K562 (cell line): ENCODE results near the gene RAI1. TPM values are rescaled to one million over a fixed set of nuclear protein-coding genes. Genes with fewer than 3 reads are reported as not detected.

Experiments
- ATAC-seq: fragments of 200-7000 bp; cut with Tn5 transposase; 3 replicates; pipeline ENCODE4 v1.9.1; 2020; ENCODE audit warnings: moderate library complexity
- BruUV-seq: library from RNA; stranded (reverse); fragments of 400-500 nt; replicated peaks from 2 replicates; lab custom pipeline; 2021; lab: Mats Ljungman, UMichigan
- CTCF ChIA-PET: fragments of 300-600 bp; formaldehyde crosslinking; extraction: SDS; loops from one replicate; lab custom pipeline; 2021; ENCODE audit warnings: low intra/inter-chr PET ratio; lab: Yijun Ruan, JAX
- POLR2A ChIA-PET: fragments of 300-600, 350-650 bp; sonication (Branson Sonifier 250); formaldehyde crosslinking; extraction: SDS; loops from one replicate; lab custom pipeline; 2021; ENCODE audit warnings: antibody characterized with exemption, inconsistent platforms; lab: Yijun Ruan, JAX
- DNase-seq, 4 experiments: peaks; one replicate each; pipeline versions ENCODE4 v3.0.0 to v3.0.0-alpha.2; 2011 to 2018; ENCODE audit warnings: low spot score in 3 of 4, mixed read lengths in 3 of 4; ENCODE audit errors: extremely low read depth in 1 of 4
- FAIRE-seq: peaks from 2 replicates; lab custom pipeline; 2011; peaks lifted over from hg19 to GRCh38; lab: Jason Lieb, UNC
- H2AFZ ChIP-seq: 2 replicates; pipeline ENCODE4 v1.6.0; 2011; ENCODE audit warnings: low read depth, low read length, control low read depth, inconsistent platforms
- H3K27ac ChIP-seq: fragments of 200-600 bp; 3 replicates; pipeline ENCODE4 v1.8.0; 2011; ENCODE audit warnings: low read depth, mild to moderate bottlenecking, control low read depth, inconsistent platforms, low read length, moderate library complexity, mixed read lengths; ENCODE audit errors: extremely low read depth
- H3K27me3 ChIP-seq, 2 experiments: fragments of 300-600 bp in 1 of 2; 2 replicates in 1 of 2; 3 replicates in 1 of 2; pipeline versions ENCODE4 v1.6.0 to v1.8.0; 2011; ENCODE audit warnings: inconsistent platforms in 2 of 2, low read length in 2 of 2, mild to moderate bottlenecking in 1 of 2, mixed read lengths in 1 of 2, moderate library complexity in 1 of 2; ENCODE audit not compliant: control insufficient read depth in 2 of 2, insufficient read depth in 2 of 2
- H3K36me3 ChIP-seq: fragments of 300-600 bp; 3 replicates; pipeline ENCODE4 v1.8.0; 2011; ENCODE audit warnings: mild to moderate bottlenecking, low read length, inconsistent platforms; ENCODE audit not compliant: control insufficient read depth, insufficient read depth
- H3K4me1 ChIP-seq, 2 experiments: fragments of 200-600 bp in 1 of 2; replicated peaks in 1 of 2; 2 replicates in 1 of 2; 3 replicates in 1 of 2; pipeline versions ENCODE4 v1.5.1 to v1.8.0; 2011; ENCODE audit warnings: inconsistent platforms in 2 of 2, low read length in 2 of 2, mild to moderate bottlenecking in 1 of 2, mixed read lengths in 1 of 2, moderate library complexity in 1 of 2; ENCODE audit not compliant: control insufficient read depth in 2 of 2, insufficient read depth in 2 of 2
- H3K4me2 ChIP-seq: 2 replicates; pipeline ENCODE4 v1.6.1; 2011; ENCODE audit warnings: low read length, control low read depth, inconsistent platforms, mixed read lengths; ENCODE audit not compliant: insufficient read depth
- H3K4me3 ChIP-seq: fragments of 200-600 bp; sonication (generic), shearing (Covaris generic); 2 replicates; pipeline ENCODE4 v1.5.1; 2016; ENCODE audit warnings: control low read depth, inconsistent platforms
- H3K79me2 ChIP-seq: fragments of 200-600 bp; 3 replicates; pipeline ENCODE4 v1.8.0; 2011; ENCODE audit warnings: low read length, inconsistent platforms; ENCODE audit not compliant: control insufficient read depth, insufficient read depth
- H3K9ac ChIP-seq, 2 experiments: 2 replicates each; pipeline versions ENCODE4 v1.6.0 to v1.6.1; 2011; ENCODE audit warnings: low read depth in 2 of 2, low read length in 2 of 2, control low read depth in 1 of 2, inconsistent platforms in 1 of 2, mild to moderate bottlenecking in 1 of 2, mixed read lengths in 1 of 2; ENCODE audit not compliant: insufficient read depth in 1 of 2
- H3K9me1 ChIP-seq: one replicate; pipeline ENCODE4 v1.6.0; 2011; ENCODE audit warnings: inconsistent platforms, mild to moderate bottlenecking, low read length, moderate library complexity; ENCODE audit not compliant: control insufficient read depth, insufficient read depth
- H3K9me3 ChIP-seq: replicated peaks from 2 replicates; pipeline ENCODE4 v1.5.1; 2011; ENCODE audit warnings: low read depth, low read length, inconsistent platforms; ENCODE audit not compliant: control insufficient read depth, insufficient read depth
- H4K20me1 ChIP-seq: replicated peaks from 2 replicates; pipeline ENCODE4 v1.6.1; 2011; ENCODE audit warnings: low read length, inconsistent platforms, mixed read lengths; ENCODE audit not compliant: control insufficient read depth, insufficient read depth
- ATF3 ChIP-seq, 2 experiments: fragments of 450-650 bp in 1 of 2; sonication (generic) in 1 of 2; formaldehyde crosslinking in 1 of 2; IDR thresholded peaks in 1 of 2; conservative IDR thresholded peaks in 1 of 2; 2 replicates each; pipeline versions ENCODE4 v1.6.1 to v1.8.1; 2016 to 2023; ENCODE audit warnings: mild to moderate bottlenecking in 2 of 2, moderate library complexity in 2 of 2, inconsistent platforms in 1 of 2, missing genetic modification reagents in 1 of 2
- CEBPB ChIP-seq: fragments of 450-650 bp; IDR thresholded peaks from 2 replicates; pipeline ENCODE4 v1.6.1; 2016; ENCODE audit warnings: missing genetic modification characterization, missing compliant biosample characterization
- ELF4 ChIP-seq: fragments of 450-650 bp; formaldehyde crosslinking; IDR thresholded peaks from 2 replicates; pipeline ENCODE4 v1.4.0; 2022; ENCODE audit warnings: missing genetic modification characterization
- GTF2E2 ChIP-seq: fragments of 200-800 bp; sonication (Bioruptor generic); IDR thresholded peaks from 2 replicates; pipeline ENCODE4 v1.6.1; 2016; ENCODE audit warnings: missing genetic modification characterization, missing compliant biosample characterization
- LCOR ChIP-seq: sonication (generic); formaldehyde crosslinking; IDR thresholded peaks from 2 replicates; pipeline ENCODE4 v1.8.0; 2022; ENCODE audit warnings: mild to moderate bottlenecking, missing genetic modification reagents
- MEF2A ChIP-seq: IDR thresholded peaks from 2 replicates; pipeline ENCODE4 v1.6.1; 2011; ENCODE audit warnings: low read depth, mild to moderate bottlenecking, low read length, moderate library complexity; ENCODE audit not compliant: control insufficient read depth
- MEF2D ChIP-seq: conservative IDR thresholded peaks from 2 replicates; pipeline ENCODE4 v1.6.1; 2016; ENCODE audit warnings: low read depth, missing genetic modification characterization, missing compliant biosample characterization
- MIER1 ChIP-seq: fragments of 450-650 bp; IDR thresholded peaks from 2 replicates; pipeline ENCODE4 v1.6.1; 2016; ENCODE audit warnings: antibody characterized with exemption, mild to moderate bottlenecking, low read depth
- MNT ChIP-seq, 2 experiments: fragments of 450-650 bp; conservative IDR thresholded peaks; 2 replicates each; pipeline ENCODE4 v1.6.1; 2017; ENCODE audit warnings: mild to moderate bottlenecking in 2 of 2, moderate library complexity in 2 of 2
- MYC ChIP-seq, 2 experiments: fragments of 250-450 bp in 1 of 2; sonication (Bioruptor Pico) in 1 of 2; IDR thresholded peaks; 2 replicates each; pipeline versions ENCODE4 v1.5.1 to v1.6.1; 2012 to 2021; ENCODE audit warnings: low read depth in 2 of 2, borderline replicate concordance in 1 of 2, improper control_type of control experiment in 1 of 2, low read length in 1 of 2, mild to moderate bottlenecking in 1 of 2, moderate library complexity in 1 of 2
- POU5F1 ChIP-seq: fragments of 150-350 bp; IDR thresholded peaks from 2 replicates; pipeline ENCODE4 v1.6.1; 2014; ENCODE audit warnings: borderline replicate concordance, low read length, low read depth, mild to moderate bottlenecking; ENCODE audit not compliant: partially characterized antibody
- PTRF ChIP-seq: fragments of 450-650 bp; IDR thresholded peaks from 2 replicates; pipeline ENCODE4 v1.6.1; 2016; ENCODE audit warnings: mild to moderate bottlenecking, missing genetic modification characterization, missing compliant biosample characterization
- THAP12 ChIP-seq: fragments of 250-450 bp; sonication (Bioruptor Pico); IDR thresholded peaks from 2 replicates; pipeline ENCODE4 v1.9.0; 2021; ENCODE audit warnings: mild to moderate bottlenecking, inconsistent platforms
- USF1 ChIP-seq: sonication (generic); formaldehyde crosslinking; IDR thresholded peaks from 2 replicates; pipeline ENCODE4 v1.9.0; 2022; ENCODE audit warnings: mild to moderate bottlenecking, missing genetic modification reagents
- ZNF174 ChIP-seq: fragments of 250-450 bp; sonication (Bioruptor Pico); IDR thresholded peaks from 2 replicates; pipeline ENCODE4 v1.4.0; 2020; ENCODE audit warnings: mild to moderate bottlenecking
- ZNF3 ChIP-seq: fragments of 250-450 bp; sonication (Bioruptor Pico); IDR thresholded peaks from 2 replicates; pipeline ENCODE4 v1.5.0; 2021; ENCODE audit warnings: mild to moderate bottlenecking, moderate library complexity
- WGBS: fragments of 100-300 bp; shearing (Covaris generic); methylation state at CpG from one replicate; pipeline ENCODE4 v1.1.6; 2016; ENCODE audit warnings: low coverage, mixed read lengths; ENCODE audit not compliant: insufficient coverage; ENCODE audit errors: missing lambda C conversion rate; 5-methylcytosine and 5-hydroxymethylcytosine counted together
- in situ Hi-C: fragments of 300-500 bp; cut with MboI; formaldehyde crosslinking; loops from 4 replicates; pipeline ENCODE4 v1.15.0; 2018; ENCODE audit warnings: inconsistent platforms, mixed read lengths
- intact Hi-C: fragments of 100-400 bp; cut with micrococcal nuclease; formaldehyde crosslinking; loops from 2 replicates; pipeline ENCODE4 v1.14.2; 2022
- polyA plus RNA-seq, 8 experiments: library from polyadenylated mRNA; depleted of rRNA in 4 of 8; stranded (reverse) in 5 of 8; unstranded in 3 of 8; fragments of >200 nt; fragmentation: Nextera tagmentation in 2 of 8; fragmentation: Illumina TruSeq in 1 of 8; extraction: Ambion mirVana in 2 of 8; extraction: Trizol in 1 of 8; gene quantifications; 2 replicates each; pipeline versions ENCODE4 v1.2.1 to v1.2.3, GENCODE V29; 2011 to 2014; ENCODE audit warnings: inconsistent platforms in 1 of 8, missing spikeins in 1 of 8
- total RNA-seq, 7 experiments: library from RNA; depleted of rRNA in 6 of 7; stranded (reverse); fragments of >200 nt in 6 of 7; fragmentation: Illumina TruSeq in 2 of 7; extraction: Trizol in 2 of 7; gene quantifications; 2 replicates each; pipeline versions ENCODE4 v1.2.1 to v1.2.3, GENCODE V29; 2011 to 2021; ENCODE audit warnings: low replicate concordance in 1 of 7

Gene RAI1
- total and polyA plus RNA-seq, 9 of the 15 experiments (the other 6 are each of a cell fraction or from before 2014, with no cell fraction given), result 0.68 to 19.9 (median 5.5) TPM

GRCh38 chr17:17819561-17819995 lies 138.3 kb downstream of the RAI1 start:
- in situ Hi-C loops, result loop anchor here (5.0 kb wide), 1 partner anchor 38 kb away; no protein-coding TSS in a partner anchor
- H3K79me2 ChIP-seq, result peaks cover 72% of the 10 kb centered on the region
- BruUV-seq, result no TSS peak
- peaks cover 56 to 89% of the 10 kb centered on the region in 2 experiments for H3K4me1 ChIP-seq
- FAIRE-seq (peak; percentile 98), ATAC-seq (peak; percentile 58), DNase-seq (peak in 3 of 4 experiments; percentile 48 to 88 (median 74))
- no peak overlapping the region for H3K4me3 ChIP-seq
- POLR2A ChIA-PET, result interaction anchor here (0.6 to 1.5 kb wide), 3 partner anchors 11 to 18 kb away, joined by 3 to 8 read pairs (median 3); no protein-coding TSS in a partner anchor
- H3K27me3 ChIP-seq, result no peaks in the 10 kb centered on the region
- no peak overlapping the region for H3K4me2 ChIP-seq
- H3K9me3 ChIP-seq, result no peaks in the 10 kb centered on the region
- intact Hi-C loops, result no loop called here
- no peak overlapping the region for H2AFZ ChIP-seq
- H3K9ac ChIP-seq, result peak overlapping the region in 1 of 2 experiments; percentile 92; a peak in 2 of 4 replicates
- CTCF ChIA-PET, result no interaction called here
- peaks cover 52% of the 10 kb centered on the region for H4K20me1 ChIP-seq
- WGBS, result 35% methylated on average over 4 of the region's 12 CpGs
- peaks cover 83% of the 10 kb centered on the region; the same call in 2 of the 3 replicates for H3K36me3 ChIP-seq
- H3K9me1 ChIP-seq, result peaks cover 4% of the 10 kb centered on the region
- peak overlapping the region; percentile 45; the same call in 2 of the 3 replicates for H3K27ac ChIP-seq
- TF ChIP-seq CEBPB (tag) (peak; percentile 32; the same call in 1 of the 2 replicates), GTF2E2 (tag) (no peak), LCOR (CRISPR knock-in tag) (no peak), MNT (conservative IDR thresholded peaks at IDR 0.05) (peak in 1 of 2 experiments; percentile 63; a peak in 3 of 4 replicates), POU5F1 (no peak), ATF3 (IDR thresholded peaks at IDR 0.05) (peak; percentile 92), ATF3 (CRISPR knock-in tag; conservative IDR thresholded peaks at IDR 0.05) (no peak; the same call in 1 of the 2 replicates), MEF2D (no peak), MYC (IDR thresholded peaks at IDR 0.05; ENCODE audit: low read depth, low read length) (peak; percentile 57; the same call in 1 of the 2 replicates), MYC (CRISPR knock-in tag; IDR thresholded peaks at IDR 0.05; ENCODE audit: borderline replicate concordance, low read depth) (no peak), MIER1 (no peak), PTRF (tag) (no peak), THAP12 (no peak), ZNF174 (CRISPR knock-in tag) (no peak), ZNF3 (CRISPR knock-in tag) (no peak), USF1 (CRISPR knock-in tag) (peak; percentile 67), MEF2A (no peak), ELF4 (CRISPR knock-in tag) (no peak)
